Measurements from ENCODE around the gene TMX2. TPM values are rescaled to one million over a fixed set of nuclear protein-coding genes. Genes with fewer than 3 reads are reported as not detected.

TMX2 gene
- total RNA-seq, 1 experiment from 2014 or later: 93.9 TPM

DNA sequence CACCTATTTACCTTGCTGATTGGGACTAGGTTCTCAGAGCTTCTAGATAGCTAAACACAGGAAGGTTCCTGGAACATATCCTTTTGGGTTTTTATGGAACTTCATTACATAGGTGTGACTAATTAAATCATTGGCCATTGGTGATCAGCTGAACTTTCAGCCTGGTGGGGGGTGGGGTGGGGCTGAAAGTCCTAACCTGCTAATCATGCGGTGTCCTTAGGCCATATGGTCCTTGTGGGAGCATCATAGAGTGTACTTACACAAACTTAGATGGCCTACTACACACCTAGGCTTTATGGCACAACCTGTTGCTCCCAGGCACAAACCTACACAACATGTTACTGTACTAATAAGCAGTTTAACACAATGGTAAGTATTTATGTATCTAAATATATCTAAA is 20.3 kb downstream of the TMX2 start:
- Histone ChIP-seq H3K9me3 (ENCODE audit: control insufficient read depth in 1 of 2, insufficient read depth in 1 of 2, low read depth in 1 of 2, low read length in 2 of 2) (no peaks in the 10 kb centered on the region), H3K79me2 (ENCODE audit: insufficient read depth, low read length) (peaks cover 100% of the 10 kb centered on the region), H3K9ac (ENCODE audit: low read length) (peak overlapping the region; percentile 45), H2AFZ (ENCODE audit: low read depth, low read length, poor library complexity, severe bottlenecking) (no peak overlapping the region), H3K4me2 (ENCODE audit: low read length) (peak overlapping the region; percentile 72), H3K27ac (ENCODE audit: low read depth, low read length) (peak overlapping the region; percentile 52; the same call in 1 of the 2 replicates), H3K4me3 (replicated peaks in 1 of 2; ENCODE audit: low read depth in 1 of 2, low read length in 2 of 2) (peak overlapping the region in 1 of 2 experiments; percentile 40; a peak in 2 of 4 replicates), H3K36me3 (ENCODE audit: control insufficient read depth in 1 of 2, insufficient read depth in 2 of 2, low read length in 2 of 2) (peaks cover 0 to 10% of the 10 kb centered on the region in 2 experiments; a peak in 3 of 4 replicates), H3K27me3 (ENCODE audit: insufficient read depth, low read length) (no peaks in the 10 kb centered on the region), H4K20me1 (ENCODE audit: insufficient read depth) (peaks cover 5% of the 10 kb centered on the region; the same call in 1 of the 2 replicates), H3K4me1 (ENCODE audit: control insufficient read depth in 1 of 2, insufficient read depth in 2 of 2, low read length in 2 of 2) (peaks cover 23 to 36% of the 10 kb centered on the region in 2 experiments), H3K9me2 (ENCODE audit: insufficient read depth) (no peaks in the 10 kb centered on the region)
- BruUV-seq (replicated peaks): no TSS peak
- CTCF ChIA-PET: interaction anchor here (1.7 kb wide), 1 partner anchor 68 kb away, joined by 3 read pairs; no protein-coding TSS in a partner anchor
- DNase-seq (ENCODE audit: low read depth, low spot score) (no peak), ATAC-seq (peak; percentile 63)
- TF ChIP-seq ZFX (IDR thresholded peaks at IDR 0.05) (no peak), POLR2AphosphoS5 (IDR thresholded peaks at IDR 0.05; ENCODE audit: low read depth, low read length) (no peak), CEBPB (IDR thresholded peaks at IDR 0.05; ENCODE audit: low read depth) (no peak), FOSL1 (IDR thresholded peaks at IDR 0.05; ENCODE audit: low read depth) (no peak), SRF (IDR thresholded peaks at IDR 0.05; ENCODE audit: low read depth) (no peak), RAD21 (IDR thresholded peaks at IDR 0.05; ENCODE audit: low read depth) (no peak), TCF7L2 (IDR thresholded peaks at IDR 0.05; ENCODE audit: borderline replicate concordance, extremely low read depth, insufficient read depth, insufficient read length) (no peak), CBX3 (IDR thresholded peaks at IDR 0.05; ENCODE audit: low read depth) (no peak), EZH2 (IDR thresholded peaks at IDR 0.05) (no peak)
- TF ChIP-seq, protein P1, sequence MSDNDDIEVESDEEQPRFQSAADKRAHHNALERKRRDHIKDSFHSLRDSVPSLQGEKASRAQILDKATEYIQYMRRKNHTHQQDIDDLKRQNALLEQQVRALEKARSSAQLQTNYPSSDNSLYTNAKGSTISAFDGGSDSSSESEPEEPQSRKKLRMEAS (IDR thresholded peaks at IDR 0.05): no peak
- TF ChIP-seq, protein P2, sequence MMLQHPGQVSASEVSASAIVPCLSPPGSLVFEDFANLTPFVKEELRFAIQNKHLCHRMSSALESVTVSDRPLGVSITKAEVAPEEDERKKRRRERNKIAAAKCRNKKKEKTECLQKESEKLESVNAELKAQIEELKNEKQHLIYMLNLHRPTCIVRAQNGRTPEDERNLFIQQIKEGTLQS (IDR thresholded peaks at IDR 0.05): no peak
- RAD21 ChIA-PET (ENCODE audit: low non-redundant PET in 1 of 2, low total read pairs in 2 of 2, uncharacterized antibody in 2 of 2, unreplicated experiment in 2 of 2): no interaction called here
- intact Hi-C loops (cut with micrococcal nuclease): no loop called here
- POLR2A ChIA-PET: interaction anchor here (1.8 to 2.0 kb wide), 2 partner anchors 9 to 21 kb away, joined by 8 to 9 read pairs; partner anchors contain the start of genes MED19, SELENOH and TMX2
